HG03565 (cell line): ENCODE results near the gene CLPTM1L.
A peak's percentile ranks its signal among the peaks of the same experiment; 100 is the strongest.

Experiments
- ATAC-seq: cut with Tn5 transposase; IDR thresholded peaks from one replicate; pipeline ENCODE4 v1.9.1; 2021; ENCODE audit warnings: mild to moderate bottlenecking, moderate library complexity; ENCODE audit not compliant: unreplicated experiment

The CLPTM1L gene

GRCh38 chr5:1344975-1345838 lies at the start of gene CLPTM1L:
CLPTM1L (minus strand) TSS chr5:1345099; CDS start chr5:1344841, 258 bp downstream.
- ATAC-seq = peak; percentile 77

GRCh38 chr5:1393571-1394501 lies 48.9 kb upstream of the CLPTM1L start:
- no peak for ATAC-seq

- ATAC-seq = no peak
These were observed 48.1 kb upstream of the CLPTM1L start for GRCh38 chr5:1392801-1393565.

- no peak for ATAC-seq
These were observed 47.4 kb upstream of the CLPTM1L start for GRCh38 chr5:1392261-1392660.

GRCh38 chr5:1391691-1392090 lies 46.8 kb upstream of the CLPTM1L start:
- ATAC-seq = no peak

- ATAC-seq = no peak
These were observed 46.1 kb upstream of the CLPTM1L start for GRCh38 chr5:1390861-1391600.

- no peak for ATAC-seq
These were observed 45.4 kb upstream of the CLPTM1L start for GRCh38 chr5:1390333-1390732.

- ATAC-seq = no peak
These were observed 43.6 kb upstream of the CLPTM1L start for GRCh38 chr5:1388383-1388967.

- no peak for ATAC-seq
These were observed 43.0 kb upstream of the CLPTM1L start for GRCh38 chr5:1387876-1388275.

GRCh38 chr5:1387059-1387755 lies 42.3 kb upstream of the CLPTM1L start:
- no peak for ATAC-seq

GRCh38 chr5:1386274-1386717 lies 41.4 kb upstream of the CLPTM1L start:
- ATAC-seq = peak; percentile 31

- peak; percentile 81 for ATAC-seq
These were observed 40.7 kb upstream of the CLPTM1L start for GRCh38 chr5:1385395-1386273.

- no peak for ATAC-seq
These were observed 39.6 kb upstream of the CLPTM1L start for GRCh38 chr5:1384521-1384920.

GRCh38 chr5:1383886-1384401 lies 39.0 kb upstream of the CLPTM1L start:
- ATAC-seq = no peak

- no peak for ATAC-seq
These were observed 38.4 kb upstream of the CLPTM1L start for GRCh38 chr5:1383344-1383743.

- no peak for ATAC-seq
These were observed 37.4 kb upstream of the CLPTM1L start for GRCh38 chr5:1382248-1382700.

- no peak for ATAC-seq
These were observed 36.7 kb upstream of the CLPTM1L start for GRCh38 chr5:1381370-1382247.
